ENCODE data around the gene MRAS.
"Not testable (repeated sequence)": the region's sequence is repeated elsewhere in the genome, so short reads cannot be mapped to it uniquely, and the experiment has no call there.

Gene MRAS

DNA sequence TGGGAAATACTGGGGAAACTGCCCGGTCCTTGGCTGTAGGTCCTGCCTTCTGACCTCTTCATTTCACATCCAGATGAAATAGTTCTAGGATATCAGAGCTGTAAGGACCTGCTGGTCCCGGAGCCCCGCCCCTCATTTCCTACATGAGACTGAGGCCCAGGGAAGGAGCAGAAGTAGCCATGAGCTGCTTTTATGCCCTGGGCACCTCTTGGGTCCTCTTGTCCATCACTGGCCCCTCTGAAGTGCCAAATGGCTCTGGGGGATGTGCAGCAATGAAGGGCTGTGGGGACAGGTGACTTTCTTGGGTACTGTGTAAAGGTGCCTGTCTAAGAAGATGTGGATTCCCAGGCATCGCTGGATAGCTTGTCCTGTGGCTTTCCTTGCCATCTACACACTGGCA, 45.8 kb downstream of the MRAS start:
- DNase-seq = no peak

DNA sequence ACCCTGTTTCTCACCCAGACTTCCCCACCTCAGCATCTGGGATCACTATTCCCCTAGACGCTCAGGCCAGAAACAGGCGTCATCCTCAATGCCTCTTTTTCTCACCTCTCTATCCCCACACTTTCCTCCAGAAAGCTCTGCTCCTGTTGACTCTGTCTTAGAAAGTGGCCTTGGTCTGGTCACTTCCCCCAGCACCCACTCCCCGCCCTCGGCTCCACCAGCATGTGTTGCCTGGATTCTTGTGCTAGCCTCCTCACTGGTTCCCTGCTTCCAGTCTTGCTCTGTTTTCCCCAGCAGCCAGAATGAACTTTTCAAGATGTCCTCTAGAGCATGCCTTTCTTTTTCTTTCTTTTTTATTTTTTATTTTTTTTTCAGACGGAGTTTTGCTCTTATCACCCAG, 46.3 kb downstream of the MRAS start:
- no peak for DNase-seq

DNA sequence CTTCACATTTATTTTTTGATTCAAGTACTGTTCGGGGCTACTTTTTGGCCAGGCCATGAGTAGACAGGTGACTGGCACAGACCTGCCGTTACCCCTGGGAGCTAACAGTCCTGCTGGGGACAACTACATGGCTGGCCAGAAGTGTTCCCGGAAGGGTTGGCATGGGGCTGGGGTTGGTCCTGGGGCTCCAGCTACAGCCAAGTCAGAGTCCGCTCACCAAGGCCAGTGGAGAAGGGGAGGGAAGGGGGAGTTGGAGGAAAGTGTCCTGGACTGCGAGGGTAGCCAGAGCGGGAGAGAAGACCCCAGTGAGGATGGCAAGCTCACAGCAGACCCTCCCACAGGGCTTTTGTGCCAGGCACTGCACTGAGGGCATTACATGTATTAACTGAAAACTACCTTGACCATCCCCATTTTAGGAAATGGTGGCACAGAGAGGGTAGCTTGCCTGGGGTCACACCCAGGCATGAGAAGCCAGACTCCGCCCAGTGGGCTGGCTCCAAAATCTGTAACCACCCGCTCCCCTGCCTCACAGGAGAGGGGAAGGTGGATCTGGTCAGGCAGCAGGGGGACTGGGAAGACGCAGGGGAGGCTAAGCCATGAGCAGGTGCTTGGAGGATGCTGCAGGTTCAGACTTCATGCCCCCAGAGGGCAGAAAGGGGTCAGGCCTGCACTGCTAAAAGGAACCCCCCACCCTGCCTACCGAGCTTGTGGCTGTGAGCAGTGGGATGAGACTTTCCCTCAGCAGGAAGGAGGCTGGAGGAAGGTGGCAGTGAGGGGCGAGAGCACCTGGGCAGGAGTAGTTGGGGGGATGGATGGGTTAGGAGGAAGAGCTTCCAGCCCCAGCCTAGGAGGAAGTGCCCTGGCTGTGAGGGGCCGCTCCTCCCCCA, 47.7 kb downstream of the MRAS start:
- no peak for DNase-seq

DNA sequence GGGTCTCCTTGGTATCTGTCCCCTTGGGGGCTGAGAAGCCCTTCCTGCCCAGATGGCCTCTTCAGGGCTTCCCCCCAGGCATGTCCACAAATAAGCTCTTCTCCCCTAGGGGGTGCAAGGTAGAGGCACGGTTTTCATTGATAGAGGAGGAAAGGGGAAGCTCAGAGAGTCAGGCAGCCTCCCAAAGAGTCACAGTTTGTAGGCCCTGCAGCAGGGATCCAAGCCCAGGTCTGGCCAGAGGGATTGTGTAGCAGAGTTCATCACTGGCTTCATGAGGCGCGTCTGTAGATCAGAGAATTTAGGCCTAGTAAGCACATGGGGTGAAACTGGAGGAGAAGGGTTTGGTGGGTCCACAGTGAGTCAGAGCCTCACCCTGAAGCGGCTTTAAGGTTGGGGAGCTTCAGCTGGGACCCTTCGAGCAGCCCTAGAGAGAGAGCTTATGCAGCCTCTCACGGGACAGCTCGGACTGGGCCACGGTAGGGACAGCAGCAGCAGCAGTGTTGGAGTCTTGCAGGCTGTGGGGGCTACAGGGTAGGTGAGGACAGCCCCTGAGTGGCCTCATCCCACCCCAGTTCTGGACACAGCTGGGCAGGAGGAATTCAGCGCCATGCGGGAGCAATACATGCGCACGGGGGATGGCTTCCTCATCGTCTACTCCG, 48.5 kb downstream of the MRAS start:
- no peak for DNase-seq

DNA sequence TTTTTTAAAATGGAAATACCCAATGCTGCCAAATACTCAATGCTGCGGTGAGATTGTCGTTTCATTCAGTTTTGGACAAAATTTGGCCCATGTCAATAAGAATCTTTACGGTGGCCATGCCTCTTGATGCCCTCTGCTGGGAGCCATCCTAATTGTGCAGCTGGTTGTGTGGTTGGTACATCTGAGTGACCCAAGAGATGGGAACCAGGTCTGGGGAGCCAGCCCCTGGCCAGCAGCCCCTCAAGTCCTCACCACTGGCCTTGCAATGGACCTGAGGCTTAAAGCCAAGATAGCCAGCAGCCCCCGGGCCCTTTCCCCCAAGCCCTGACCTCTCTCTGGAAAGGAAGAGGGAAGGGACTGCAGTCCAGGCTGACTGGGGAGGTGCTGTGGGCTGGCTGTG, 49.6 kb downstream of the MRAS start:
- no peak for DNase-seq

DNA sequence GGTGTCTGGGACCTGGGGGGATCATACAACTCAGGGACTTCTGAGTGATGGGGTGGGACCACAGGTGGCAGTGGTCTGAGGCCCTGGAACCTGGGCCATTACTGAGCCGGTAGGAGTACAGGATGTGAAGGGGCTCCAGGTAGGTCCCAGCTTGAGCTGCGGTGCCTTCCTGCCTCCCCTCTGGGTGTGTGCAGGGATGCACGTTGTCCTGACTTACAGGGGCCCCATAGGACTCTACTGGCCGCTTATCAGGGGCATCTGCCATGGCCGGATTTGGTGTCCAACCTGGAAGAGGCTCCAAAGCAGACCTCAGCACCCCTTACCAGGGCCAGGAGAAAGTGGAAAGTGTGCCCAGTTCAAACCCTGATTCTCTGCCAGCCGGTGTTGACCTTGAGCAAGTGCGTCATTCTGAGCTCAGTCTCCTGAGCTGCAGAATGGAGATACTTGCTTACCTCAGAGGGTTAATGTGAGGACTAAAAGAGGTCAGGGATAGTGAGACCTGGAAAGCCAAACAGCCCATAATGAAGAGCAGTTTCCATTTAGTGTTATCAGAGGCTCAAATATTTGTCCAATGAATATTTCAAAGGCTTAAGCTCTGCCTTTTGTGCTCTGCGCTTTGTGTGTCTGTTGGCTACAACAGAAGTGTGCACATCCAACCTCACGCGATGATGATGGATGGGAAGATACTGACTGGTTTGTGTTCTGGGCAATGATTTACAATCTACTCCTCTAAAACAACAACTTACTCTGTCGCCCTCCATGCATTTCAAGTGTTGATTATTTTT, 50.6 kb downstream of the MRAS start:
- no peak for DNase-seq

DNA sequence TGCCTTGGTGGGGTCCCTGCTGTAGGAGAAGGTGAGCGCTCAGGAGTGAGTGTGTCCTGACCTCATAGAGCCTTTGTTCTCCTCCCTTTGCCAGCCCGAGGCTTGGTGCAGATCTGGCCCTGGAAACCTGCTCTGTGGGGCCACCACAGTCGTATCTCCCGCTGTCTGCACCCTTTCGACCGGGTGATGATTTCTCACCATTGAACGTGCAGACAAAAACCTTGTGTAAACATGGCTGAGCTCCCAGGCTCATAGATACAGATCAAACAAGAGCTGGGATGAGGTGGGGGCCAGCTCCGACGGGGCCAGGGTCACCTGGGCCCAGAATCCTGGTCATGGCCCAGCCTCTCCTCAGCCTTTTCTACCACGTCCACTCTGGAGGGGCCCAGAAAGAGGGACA, 51.4 kb downstream of the MRAS start:
- DNase-seq = no peak

DNA sequence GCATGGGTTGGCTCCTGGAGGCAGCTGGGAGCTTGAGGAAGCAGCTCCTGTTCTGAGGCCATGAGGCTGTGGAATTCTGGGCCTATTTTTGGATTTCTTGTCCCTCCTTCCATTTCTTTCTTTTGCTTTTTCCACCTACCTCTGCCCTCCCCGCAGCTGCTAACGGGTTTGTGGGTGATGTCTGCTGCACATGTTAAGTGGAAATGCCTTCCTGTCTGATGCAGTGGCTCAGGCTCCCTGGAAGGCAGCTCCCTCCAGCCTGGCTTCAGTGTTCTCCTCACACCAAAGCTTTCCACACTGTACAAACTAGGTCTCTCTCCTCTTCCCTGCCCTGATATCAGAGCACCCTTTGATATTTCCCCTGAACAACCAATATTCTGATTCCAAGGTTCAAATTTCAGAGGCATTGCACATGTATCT, 52.3 kb downstream of the MRAS start:
- no peak for DNase-seq

DNA sequence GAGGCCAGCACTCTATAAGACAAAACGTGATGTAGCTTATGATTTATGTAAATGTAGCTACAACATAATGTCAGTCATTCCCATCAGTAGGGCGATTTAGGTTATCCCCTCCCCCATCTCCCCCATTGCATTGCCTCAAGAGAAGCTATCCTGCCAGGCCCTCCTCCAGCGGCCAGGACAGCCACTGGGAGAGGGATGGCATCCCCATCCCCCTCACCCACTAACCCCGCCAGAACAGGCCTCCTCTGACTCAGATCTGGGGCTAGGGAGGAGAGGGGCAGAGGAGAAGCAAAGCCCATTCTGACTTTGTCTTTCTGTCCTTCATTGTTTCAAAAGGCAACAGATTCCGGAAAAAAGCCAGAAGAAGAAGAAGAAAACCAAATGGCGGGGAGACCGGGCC, 53.5 kb downstream of the MRAS start:
- no peak for DNase-seq

DNA sequence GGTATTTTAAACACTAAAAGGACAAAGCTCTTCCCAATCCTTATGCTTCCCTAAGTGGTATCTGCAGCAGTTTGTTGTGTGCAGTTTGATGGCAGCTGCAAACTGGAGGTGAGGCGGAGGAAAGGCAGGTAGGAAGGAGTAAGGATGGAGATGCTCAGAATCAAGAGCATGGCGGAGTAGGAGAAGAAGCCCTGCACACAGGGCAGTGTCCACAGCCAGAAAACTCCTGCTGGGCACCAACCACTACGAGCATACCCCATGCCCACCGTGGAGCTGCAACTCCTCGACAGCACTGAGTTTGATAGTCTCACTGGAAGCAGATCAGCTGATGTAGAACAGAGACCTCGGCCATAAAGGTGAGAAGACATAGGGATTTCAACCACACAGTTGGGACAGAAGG, 55.7 kb downstream of the MRAS start:
- no peak for DNase-seq

DNA sequence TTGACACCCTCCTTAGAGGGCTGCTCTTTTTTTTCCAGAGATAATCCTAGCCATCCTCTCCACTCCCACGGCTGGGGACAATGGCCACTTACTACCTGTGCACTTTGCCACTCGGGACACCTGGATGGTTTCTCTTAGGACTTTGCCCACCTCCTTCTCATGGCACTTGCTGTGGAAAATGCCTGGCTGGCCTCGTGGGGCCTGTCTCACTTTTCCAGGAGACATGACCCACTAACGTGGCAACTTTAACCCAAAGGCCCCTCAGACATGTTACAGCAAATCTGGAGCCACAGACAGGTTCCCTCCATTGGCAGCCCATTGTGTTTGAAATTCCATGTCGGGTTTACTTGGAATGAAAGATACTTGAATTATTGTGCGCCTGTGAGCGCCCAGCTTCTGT, 56.6 kb downstream of the MRAS start:
- no peak for DNase-seq

DNA sequence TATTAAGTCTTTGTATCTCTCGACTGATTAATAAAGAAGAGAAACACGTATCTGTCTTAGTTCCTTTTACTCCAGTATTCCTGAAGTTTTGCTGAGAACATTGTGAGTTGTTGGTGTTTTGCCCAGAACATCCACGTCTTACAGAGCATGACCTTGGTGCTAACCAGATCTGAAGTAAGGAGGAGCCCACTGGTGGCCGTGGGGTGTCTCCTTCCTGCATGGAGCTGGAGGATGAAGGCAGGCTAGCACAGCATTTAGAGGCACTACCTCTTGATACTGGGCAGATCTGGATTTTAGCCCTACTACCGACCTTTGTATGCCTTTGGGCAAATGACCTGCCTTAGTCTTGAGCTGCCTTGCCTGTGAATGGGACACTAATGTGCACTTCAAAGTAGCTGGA, 57.1 kb downstream of the MRAS start:
- DNase-seq = no peak

DNA sequence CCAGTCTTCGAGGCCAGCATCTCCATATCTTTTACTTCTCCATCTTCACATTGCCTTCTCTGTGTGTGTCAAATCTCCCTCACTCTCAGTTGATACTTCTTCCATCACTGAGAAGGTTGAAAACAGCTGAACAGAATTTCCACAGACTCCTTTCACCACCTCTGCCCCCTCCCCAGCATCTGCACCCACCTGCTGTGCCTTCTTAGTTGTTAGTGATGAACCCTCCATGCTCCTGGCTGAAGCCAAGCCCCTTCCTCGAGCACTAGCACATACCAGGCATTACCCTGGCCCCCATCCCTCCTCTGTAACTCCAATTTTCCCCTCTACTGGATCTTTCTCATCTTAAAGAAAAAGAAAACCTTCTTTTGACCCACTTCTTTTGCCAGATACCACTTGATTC, 58.2 kb downstream of the MRAS start:
- no peak for DNase-seq

DNA sequence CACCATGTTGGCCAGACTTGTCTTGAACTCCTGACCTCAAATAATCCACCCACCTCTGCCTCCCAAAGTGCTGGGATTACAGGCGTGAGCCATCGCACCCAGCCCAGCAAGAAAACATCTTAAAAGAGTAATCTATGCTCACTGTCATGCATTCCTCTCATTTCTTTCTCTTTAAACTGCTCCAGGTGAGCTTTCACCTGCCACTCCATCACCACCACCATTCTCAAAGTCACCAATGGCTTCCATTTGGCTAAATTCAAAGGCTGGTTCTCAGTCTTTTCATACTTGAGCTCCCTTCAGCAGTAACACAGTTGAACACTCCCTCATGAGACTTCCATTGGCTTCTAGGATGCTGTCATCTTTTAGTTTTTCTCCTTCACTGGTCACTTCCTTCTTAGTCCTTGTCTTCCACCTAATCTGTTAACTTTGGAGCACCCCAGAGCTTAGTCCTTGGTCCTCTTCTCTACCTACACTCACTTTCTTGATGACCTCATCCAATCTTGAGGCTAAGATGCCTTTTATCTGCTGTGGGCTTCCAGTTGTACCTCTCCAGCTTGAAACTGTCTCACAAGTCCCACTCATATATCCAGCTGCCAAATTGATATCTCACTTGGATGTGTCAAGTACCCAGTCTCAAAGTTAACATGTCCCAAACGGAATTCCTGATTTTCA, 59.0 kb downstream of the MRAS start:
- DNase-seq = no peak

DNA sequence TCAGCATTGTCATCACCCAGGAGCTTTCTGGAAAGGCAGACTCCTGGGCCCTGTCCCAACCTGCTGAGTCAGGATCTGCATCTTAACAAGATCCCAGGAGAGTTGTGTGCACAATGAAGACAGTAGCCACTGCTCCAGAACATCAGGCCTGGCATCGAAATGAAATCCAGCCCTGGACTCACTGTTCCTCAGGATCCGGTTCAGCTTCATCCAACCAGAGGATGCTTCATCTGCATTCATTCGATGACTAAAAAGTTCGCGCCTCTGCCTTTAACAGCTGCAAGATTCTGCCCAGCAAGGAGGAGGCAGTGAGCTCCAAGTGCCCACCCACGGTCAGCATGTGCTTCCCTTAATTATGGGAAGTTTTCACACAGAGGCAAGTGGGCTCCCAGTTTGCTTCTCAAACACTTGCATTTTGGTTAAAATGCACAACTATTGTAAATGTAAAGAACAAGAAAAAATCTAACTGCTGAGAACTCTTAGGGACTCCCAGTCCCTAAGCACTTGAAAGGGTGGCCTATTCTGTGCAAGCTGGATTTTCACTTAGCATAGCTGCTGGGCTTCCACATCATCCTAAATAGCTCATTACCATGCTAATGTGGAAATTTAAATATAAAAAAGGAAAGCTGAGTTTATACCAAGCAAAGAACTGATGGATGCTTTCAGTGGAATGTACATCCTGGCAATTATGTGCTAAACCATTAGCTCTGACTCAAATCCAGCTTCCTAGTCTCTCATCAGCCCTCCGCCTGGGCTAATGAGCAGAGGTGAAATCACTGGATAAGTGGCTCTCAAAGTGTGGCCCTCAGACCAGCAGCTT, 60.6 kb downstream of the MRAS start:
- no peak for DNase-seq

DNA sequence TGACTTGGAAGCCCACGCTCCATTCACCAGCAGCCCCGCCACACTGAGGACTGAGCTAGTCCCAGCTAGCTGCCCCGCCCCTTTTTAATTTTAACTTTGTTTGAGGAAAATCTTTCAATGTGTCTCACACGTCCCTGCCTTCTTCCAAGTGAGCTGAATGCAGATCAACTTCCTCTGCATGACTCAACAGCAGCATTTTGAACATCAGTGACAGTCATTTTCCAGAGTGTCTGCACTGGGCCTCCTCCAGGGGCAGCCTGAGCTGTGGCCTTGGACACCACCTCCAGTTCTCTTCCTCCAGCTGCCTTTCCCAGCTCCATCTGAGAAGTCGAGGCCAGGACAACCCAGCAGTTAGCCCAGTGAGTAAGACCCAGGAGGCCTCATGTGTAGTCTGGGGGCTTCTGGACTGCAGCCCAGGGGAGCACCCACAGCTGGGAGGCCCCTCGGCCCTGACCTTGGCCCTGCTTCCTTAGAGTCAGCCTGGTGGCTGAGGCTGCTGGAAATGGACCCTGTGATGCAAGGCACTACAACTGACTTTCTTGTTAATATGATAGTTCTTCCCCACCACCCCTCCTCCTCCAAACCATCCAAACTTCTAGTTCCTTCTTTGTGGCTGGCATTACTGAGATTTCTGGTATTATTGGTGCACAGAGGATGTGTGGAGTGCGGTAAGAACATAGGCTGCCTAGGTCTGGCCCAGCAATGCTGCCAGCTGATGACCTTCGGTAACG, 64.6 kb downstream of the MRAS start:
- no peak for DNase-seq

DNA sequence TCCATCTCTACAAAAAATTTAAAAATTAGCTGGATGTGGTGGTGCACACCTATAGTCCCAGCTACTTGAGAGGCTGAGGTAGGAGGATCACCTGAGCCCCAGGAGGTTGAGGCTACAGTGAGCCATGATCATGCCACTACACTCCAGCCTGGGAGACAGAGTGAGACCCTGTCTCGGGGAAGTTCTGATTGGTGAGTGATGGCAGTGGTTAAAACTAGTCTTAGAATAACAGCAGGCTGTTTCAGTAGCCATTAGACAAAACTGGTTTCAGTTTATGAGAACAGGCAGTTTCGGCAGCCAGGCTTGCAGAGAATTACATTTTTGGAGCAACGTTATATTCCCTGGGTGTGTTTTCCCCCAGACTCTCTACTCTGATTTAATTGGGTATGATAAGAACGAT, 67.9 kb downstream of the MRAS start:
- DNase-seq = not testable (repeated sequence)

DNA sequence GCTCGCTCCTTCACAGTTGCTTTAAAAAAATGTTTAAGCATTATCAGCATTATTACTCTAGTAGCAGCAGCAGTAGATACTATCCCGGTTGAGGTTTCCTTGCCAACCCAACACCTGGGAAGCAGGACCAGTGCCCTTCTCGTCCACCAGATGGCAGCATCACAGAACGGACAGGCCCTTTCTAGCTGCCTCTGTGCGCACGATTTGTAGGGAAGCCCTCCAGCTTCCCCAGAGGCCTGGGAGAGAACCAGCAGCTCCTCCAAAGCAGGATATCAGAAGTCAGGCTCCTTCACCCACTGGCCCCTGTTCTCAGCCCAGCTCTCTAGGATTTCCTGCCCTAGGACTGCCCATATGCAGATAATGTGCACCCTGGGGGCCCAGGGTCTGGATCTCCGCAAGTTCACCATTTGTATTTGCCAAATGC, 69.2 kb downstream of the MRAS start:
- peak; percentile 57 for DNase-seq

DNA sequence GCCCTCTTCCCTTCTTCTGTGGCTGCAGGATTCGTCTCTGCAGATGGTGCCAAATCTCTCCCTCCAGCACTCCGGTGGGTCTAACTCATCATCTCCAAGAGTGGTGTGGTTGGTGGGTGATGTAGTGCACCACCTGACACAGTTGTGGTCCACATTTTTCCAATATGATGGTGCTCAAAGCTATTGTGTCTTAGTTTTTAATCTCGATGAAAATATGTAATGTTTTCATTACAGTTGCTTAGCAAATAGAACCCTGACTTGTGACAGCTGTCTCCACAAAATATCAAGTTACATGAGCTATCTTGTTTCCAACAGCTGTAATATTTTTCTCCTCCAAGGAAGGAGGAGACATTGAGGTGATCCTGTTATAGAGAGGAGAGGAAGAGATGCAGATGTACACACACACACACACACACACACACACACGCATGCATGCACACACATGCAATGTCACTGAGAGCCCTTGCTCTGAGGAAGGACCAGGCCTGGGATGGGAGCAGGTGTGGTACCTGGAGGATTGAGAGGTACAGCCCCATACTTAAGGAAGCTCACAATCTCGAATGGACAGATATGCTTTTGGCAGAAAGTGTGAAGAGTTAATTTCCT, 70.3 kb downstream of the MRAS start:
- no peak for DNase-seq

DNA sequence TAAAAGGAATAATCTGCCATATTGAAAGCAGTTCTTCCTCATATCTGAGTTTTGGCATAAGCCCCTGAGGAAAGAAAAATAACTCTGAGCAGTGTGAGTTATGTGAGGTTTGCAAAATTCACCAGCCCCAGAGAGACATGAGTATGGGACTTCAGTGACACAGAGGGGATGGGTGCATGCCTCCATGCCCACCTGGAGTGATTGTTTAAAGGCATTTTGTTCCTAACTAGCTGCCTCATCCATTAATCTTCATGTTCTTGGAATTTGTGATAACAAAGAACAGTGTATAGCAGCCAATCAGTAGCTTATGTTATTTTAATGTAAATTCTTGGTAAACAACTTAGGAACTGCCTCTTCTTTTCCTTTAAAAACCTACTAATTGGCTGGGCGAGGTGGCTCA, 74.9 kb downstream of the MRAS start:
- DNase-seq = no peak

DNA sequence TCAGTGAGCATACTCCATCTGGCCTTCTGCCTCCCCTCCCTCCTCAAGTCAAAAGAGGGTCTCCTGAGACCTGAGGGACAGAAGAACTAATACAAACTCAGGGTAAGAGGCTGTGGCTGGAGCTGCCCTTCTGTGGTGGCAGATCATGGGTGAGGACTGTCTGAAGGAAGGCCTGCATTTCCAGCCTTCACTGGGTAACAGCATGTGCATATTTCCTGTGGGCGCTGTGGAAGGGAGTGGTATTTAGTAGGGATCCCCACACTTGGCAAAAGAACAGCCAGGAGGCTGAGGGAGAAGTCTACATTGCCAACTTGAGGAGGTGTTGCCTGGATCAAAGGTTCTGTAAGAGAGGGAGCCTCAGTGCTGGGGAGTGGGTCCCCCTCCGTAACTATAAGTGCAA, 75.9 kb downstream of the MRAS start:
- no peak for DNase-seq

All from activated CD4-positive, CD25-positive, alpha-beta regulatory T cell treated with anti-CD3 and anti-CD28 coated beads, Interleukin-2, amount 50 U/mL, for 72 hours (primary cell).